OCI-LY1 (cell line): ENCODE measurements around the gene PLXND1.
"Not testable (repeated sequence)": the region's sequence is repeated elsewhere in the genome, so short reads cannot be mapped to it uniquely, and the experiment has no call there.

Experiments used
- H2AFZ ChIP-seq: fragments of 200-600 bp; sonication (generic), shearing (Covaris generic); 2 replicates; pipeline ENCODE4 v1.6.0; 2014; ENCODE audit warnings: antibody characterized with exemption, mild to moderate bottlenecking, low read length
- H3F3A ChIP-seq: fragments of 200-600 bp; sonication (generic), shearing (Covaris generic); 2 replicates; pipeline ENCODE4 v1.6.0; 2014; ENCODE audit warnings: mild to moderate bottlenecking, antibody characterized with exemption, low read length, moderate library complexity; ENCODE audit not compliant: insufficient read depth
- H3K27ac ChIP-seq: fragments of 200-600 bp; sonication (generic); 2 replicates; pipeline ENCODE4 v1.5.1; 2014; ENCODE audit warnings: low read length, mixed run types, mild to moderate bottlenecking, low read depth; ENCODE audit not compliant: poor library complexity, severe bottlenecking
- H3K27me3 ChIP-seq: fragments of 200-600 bp; sonication (generic); 2 replicates; pipeline ENCODE4 v1.6.0; 2014; ENCODE audit warnings: antibody characterized with exemption, mild to moderate bottlenecking, low read length, moderate library complexity; ENCODE audit not compliant: insufficient read depth
- H3K36me3 ChIP-seq: fragments of 200-600 bp; sonication (generic); 2 replicates; pipeline ENCODE4 v1.6.1; 2014; ENCODE audit warnings: mild to moderate bottlenecking, antibody characterized with exemption, low read length, moderate library complexity, mixed read lengths; ENCODE audit not compliant: insufficient read depth
- H3K4me1 ChIP-seq: fragments of 200-600 bp; sonication (generic); 2 replicates; pipeline ENCODE4 v1.5.1; 2014; ENCODE audit warnings: mild to moderate bottlenecking, low read length, moderate library complexity; ENCODE audit not compliant: insufficient read depth, severe bottlenecking
- H3K4me2 ChIP-seq: fragments of 200-600 bp; sonication (generic), shearing (Covaris generic); 2 replicates; pipeline ENCODE4 v1.6.1; 2014; ENCODE audit warnings: low read length
- H3K4me3 ChIP-seq: fragments of 200-600 bp; sonication (generic); 2 replicates; pipeline ENCODE4 v1.5.1; 2014; ENCODE audit warnings: low read length, low read depth, mild to moderate bottlenecking, mixed read lengths; ENCODE audit not compliant: poor library complexity, severe bottlenecking
- H3K79me2 ChIP-seq: fragments of 200-600 bp; shearing (Covaris generic); 2 replicates; pipeline ENCODE4 v1.6.1; 2016; ENCODE audit warnings: mixed run types, low read length, mixed read lengths; ENCODE audit not compliant: insufficient read depth
- H3K9ac ChIP-seq: fragments of 200-600 bp; sonication (generic), shearing (Covaris generic); 2 replicates; pipeline ENCODE4 v1.6.1; 2014; ENCODE audit warnings: mild to moderate bottlenecking, low read length, mixed read lengths
- H3K9me2 ChIP-seq: fragments of 200-600 bp; sonication (generic), shearing (Covaris generic); 2 replicates; pipeline ENCODE4 v1.6.1; 2014; ENCODE audit warnings: low read depth, mild to moderate bottlenecking, low read length, mixed read lengths
- H3K9me3 ChIP-seq: fragments of 200-600 bp; shearing (Covaris generic); 2 replicates; pipeline ENCODE4 v1.6.1; 2014; ENCODE audit warnings: low read length, mixed read lengths
- H4K20me1 ChIP-seq: fragments of 200-600 bp; sonication (generic), shearing (Covaris generic); 2 replicates; pipeline ENCODE4 v1.6.0; 2016; ENCODE audit warnings: mild to moderate bottlenecking, low read length; ENCODE audit not compliant: insufficient read depth
- EZH2 ChIP-seq: fragments of 200-600 bp; sonication (generic), shearing (Covaris generic); IDR thresholded peaks from 2 replicates; pipeline ENCODE4 v1.8.0; 2017; ENCODE audit warnings: borderline replicate concordance, mixed run types, mild to moderate bottlenecking, antibody characterized with exemption, low read length, moderate library complexity, mixed read lengths
- TF ChIP-seq, protein P1 (sequence below): fragments of 200-600 bp; sonication (generic), shearing (Covaris generic); IDR thresholded peaks from 2 replicates; pipeline ENCODE4 v1.5.1; 2017; ENCODE audit warnings: mild to moderate bottlenecking, antibody characterized with exemption, low read length, moderate library complexity, mixed read lengths

Gene PLXND1

DNA sequence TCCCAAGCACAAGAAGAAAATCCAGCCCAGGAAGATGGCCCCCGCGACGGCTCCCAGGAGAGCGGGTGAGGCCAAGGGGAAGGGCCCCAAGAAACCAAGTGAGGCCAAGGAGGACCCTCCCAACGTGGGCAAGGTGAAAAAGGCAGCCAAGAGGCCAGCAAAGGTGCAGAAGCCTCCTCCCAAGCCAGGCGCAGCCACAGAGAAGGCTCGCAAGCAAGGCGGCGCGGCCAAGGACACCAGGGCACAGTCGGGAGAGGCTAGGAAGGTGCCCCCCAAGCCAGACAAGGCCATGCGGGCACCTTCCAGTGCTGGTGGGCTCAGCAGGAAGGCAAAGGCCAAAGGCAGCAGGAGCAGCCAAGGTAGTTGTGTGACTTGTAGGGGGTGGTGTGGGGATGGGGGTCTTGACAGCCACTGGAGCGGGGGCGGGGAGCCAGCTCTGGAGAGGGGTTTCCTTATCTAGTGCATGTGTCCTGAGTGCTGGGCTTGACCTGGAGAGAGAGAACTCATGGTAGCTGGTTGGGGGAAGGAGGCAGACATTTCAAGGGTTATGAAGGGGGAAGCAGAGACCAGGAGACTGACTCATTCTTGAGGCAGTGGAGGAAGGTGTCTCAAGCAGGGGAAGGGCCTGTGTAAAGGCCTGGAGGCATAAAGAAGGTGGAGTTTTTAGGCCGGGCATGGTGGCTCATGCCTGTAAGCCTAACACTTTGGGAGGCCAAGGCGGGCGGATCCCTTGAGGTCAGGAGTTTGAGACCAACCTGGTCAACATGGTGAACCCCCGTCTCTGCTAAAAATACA is 57.3 kb downstream of the PLXND1 start:
- no peak overlapping the region for H3K9ac ChIP-seq
- no peaks in the 10 kb centered on the region for H3K79me2 ChIP-seq
- TF ChIP-seq EZH2, result no peak
- TF ChIP-seq, protein P1, sequence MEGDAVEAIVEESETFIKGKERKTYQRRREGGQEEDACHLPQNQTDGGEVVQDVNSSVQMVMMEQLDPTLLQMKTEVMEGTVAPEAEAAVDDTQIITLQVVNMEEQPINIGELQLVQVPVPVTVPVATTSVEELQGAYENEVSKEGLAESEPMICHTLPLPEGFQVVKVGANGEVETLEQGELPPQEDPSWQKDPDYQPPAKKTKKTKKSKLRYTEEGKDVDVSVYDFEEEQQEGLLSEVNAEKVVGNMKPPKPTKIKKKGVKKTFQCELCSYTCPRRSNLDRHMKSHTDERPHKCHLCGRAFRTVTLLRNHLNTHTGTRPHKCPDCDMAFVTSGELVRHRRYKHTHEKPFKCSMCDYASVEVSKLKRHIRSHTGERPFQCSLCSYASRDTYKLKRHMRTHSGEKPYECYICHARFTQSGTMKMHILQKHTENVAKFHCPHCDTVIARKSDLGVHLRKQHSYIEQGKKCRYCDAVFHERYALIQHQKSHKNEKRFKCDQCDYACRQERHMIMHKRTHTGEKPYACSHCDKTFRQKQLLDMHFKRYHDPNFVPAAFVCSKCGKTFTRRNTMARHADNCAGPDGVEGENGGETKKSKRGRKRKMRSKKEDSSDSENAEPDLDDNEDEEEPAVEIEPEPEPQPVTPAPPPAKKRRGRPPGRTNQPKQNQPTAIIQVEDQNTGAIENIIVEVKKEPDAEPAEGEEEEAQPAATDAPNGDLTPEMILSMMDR, result no peak
- H3K9me2 ChIP-seq, result no peaks in the 10 kb centered on the region
- H3K4me3 ChIP-seq, result no peak overlapping the region
- H4K20me1 ChIP-seq, result no peaks in the 10 kb centered on the region
- no peak overlapping the region for H3K27ac ChIP-seq
- H3K4me2 ChIP-seq, result no peak overlapping the region
- H3K9me3 ChIP-seq, result no peaks in the 10 kb centered on the region
- no peaks in the 10 kb centered on the region for H3F3A ChIP-seq
- H2AFZ ChIP-seq, result no peak overlapping the region
- no peaks in the 10 kb centered on the region for H3K36me3 ChIP-seq
- H3K4me1 ChIP-seq, result no peaks in the 10 kb centered on the region
- peaks cover 7% of the 10 kb centered on the region; the same call in 1 of the 2 replicates for H3K27me3 ChIP-seq

DNA sequence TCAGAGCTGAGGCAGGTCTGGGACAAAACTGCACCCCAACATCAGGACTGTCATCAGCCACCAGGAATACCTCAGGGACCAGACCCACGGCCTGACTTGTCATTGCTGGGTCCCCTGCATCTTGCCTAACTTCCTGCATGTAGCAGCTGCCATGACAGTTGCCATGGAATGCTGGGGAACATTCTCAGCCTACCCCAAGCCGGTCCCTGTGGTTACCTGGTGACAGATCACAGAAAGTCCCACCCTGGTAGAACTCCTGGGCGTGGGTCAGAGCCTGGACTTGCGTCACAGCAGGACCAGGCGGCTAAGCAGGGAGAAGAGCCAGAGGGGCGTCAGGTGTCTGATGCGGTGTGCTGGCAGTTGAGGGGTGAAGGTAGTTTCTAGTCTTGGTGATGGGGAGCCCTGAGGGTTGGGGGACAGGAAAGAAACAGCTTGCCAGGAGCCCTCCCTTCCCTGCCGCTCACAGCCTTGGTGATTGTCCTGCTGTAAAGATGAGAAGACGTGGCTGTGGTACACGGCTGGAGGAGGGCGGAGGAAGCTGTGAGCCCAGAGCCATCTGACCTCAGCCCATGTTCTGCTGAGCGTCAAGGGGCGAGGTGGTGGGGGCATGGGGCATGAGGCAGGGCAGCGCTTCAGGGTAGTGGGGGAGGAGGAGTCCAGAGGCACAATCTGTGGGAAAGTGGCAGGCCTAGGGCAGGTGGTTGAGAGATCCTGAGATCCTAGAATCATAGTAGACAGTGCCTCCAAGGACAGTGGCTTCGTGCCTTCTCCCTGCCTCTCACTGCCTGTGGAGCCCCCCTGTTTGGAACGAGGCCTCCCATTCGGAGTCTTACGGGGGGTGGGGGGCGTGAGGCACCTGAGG is 58.1 kb downstream of the PLXND1 start:
- no peaks in the 10 kb centered on the region for H3F3A ChIP-seq
- TF ChIP-seq EZH2, result no peak
- TF ChIP-seq, protein P1, result no peak
- H3K4me3 ChIP-seq, result no peak overlapping the region
- no peaks in the 10 kb centered on the region for H3K9me3 ChIP-seq
- H3K27ac ChIP-seq, result no peak overlapping the region
- H3K4me1 ChIP-seq, result no peaks in the 10 kb centered on the region
- no peaks in the 10 kb centered on the region for H3K36me3 ChIP-seq
- peaks cover 7% of the 10 kb centered on the region; the same call in 1 of the 2 replicates for H3K27me3 ChIP-seq
- H3K79me2 ChIP-seq, result no peaks in the 10 kb centered on the region
- no peak overlapping the region for H2AFZ ChIP-seq
- no peak overlapping the region for H3K4me2 ChIP-seq
- no peaks in the 10 kb centered on the region for H4K20me1 ChIP-seq
- no peak overlapping the region for H3K9ac ChIP-seq
- H3K9me2 ChIP-seq, result no peaks in the 10 kb centered on the region

DNA sequence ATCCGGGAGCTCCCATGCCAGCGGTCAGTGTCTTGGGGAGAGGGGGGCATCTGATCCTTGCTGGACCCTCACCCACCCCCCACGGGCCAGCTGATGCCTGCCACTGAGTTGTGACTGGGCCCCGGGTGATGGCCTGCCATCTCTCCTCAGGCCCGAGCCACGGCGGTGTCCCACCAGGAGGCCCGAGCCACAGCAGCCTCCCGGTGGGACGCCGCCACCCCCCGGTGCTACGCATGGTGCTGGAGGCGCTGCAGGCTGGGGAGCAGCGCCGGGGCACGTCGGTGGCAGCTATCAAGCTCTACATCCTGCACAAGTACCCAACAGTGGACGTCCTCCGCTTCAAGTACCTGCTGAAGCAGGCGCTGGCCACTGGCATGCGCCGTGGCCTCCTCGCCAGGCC is 59.2 kb downstream of the PLXND1 start:
- Histone ChIP-seq H3K4me1 (no peaks in the 10 kb centered on the region), H4K20me1 (no peaks in the 10 kb centered on the region), H3F3A (no peaks in the 10 kb centered on the region), H3K27me3 (no peaks in the 10 kb centered on the region; the same call in 1 of the 2 replicates), H3K4me3 (no peak overlapping the region), H3K4me2 (no peak overlapping the region), H3K27ac (no peak overlapping the region), H3K36me3 (no peaks in the 10 kb centered on the region), H2AFZ (no peak overlapping the region), H3K79me2 (no peaks in the 10 kb centered on the region), H3K9me3 (no peaks in the 10 kb centered on the region), H3K9me2 (no peaks in the 10 kb centered on the region), H3K9ac (no peak overlapping the region)
- TF ChIP-seq EZH2, result no peak
- TF ChIP-seq, protein P1, result no peak

DNA sequence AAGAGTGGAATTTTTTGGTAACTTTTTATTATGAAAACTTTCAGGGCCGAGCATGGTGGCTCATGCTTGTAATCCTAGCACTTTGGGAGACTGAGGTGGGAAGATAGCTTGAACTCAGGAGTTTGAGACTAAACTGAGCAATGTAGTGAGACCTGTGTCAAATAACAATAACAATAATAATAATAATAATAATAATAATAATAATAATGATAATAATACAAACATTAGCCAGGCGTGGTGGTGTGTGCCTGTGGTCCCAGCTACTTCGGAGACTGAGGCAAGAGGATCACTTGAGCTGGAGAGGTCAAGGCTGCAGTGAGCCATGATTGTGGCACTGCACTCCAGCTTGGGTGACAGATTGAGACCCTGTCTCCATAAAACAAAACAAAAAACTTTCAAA is 60.5 kb downstream of the PLXND1 start:
- not testable (repeated sequence) for H3K36me3 ChIP-seq, H3K27me3 ChIP-seq, H3K9me3 ChIP-seq, H3K4me3 ChIP-seq, H3K9me2 ChIP-seq, H3K79me2 ChIP-seq, H3K4me1 ChIP-seq, H3K27ac ChIP-seq, H3F3A ChIP-seq, H4K20me1 ChIP-seq, H2AFZ ChIP-seq, H3K4me2 ChIP-seq, H3K9ac ChIP-seq
